Activated CD4-positive, alpha-beta T cell treated with anti-CD3 and anti-CD28 coated beads, Interleukin-2, Interleukin-6, amounts not matched to agents 100 ng/mL and 50 ng/mL, durations not matched to agents 16 hours and 8 hours (primary cell): ENCODE measurements around the gene CORO1A.
"Not testable (repeated sequence)": the region's sequence is repeated elsewhere in the genome, so short reads cannot be mapped to it uniquely, and the experiment has no call there.

ENCODE experiments used
- DNase-seq: peaks from one replicate; pipeline ENCODE4 v3.0.0-alpha.2; 2020

Gene CORO1A

DNA sequence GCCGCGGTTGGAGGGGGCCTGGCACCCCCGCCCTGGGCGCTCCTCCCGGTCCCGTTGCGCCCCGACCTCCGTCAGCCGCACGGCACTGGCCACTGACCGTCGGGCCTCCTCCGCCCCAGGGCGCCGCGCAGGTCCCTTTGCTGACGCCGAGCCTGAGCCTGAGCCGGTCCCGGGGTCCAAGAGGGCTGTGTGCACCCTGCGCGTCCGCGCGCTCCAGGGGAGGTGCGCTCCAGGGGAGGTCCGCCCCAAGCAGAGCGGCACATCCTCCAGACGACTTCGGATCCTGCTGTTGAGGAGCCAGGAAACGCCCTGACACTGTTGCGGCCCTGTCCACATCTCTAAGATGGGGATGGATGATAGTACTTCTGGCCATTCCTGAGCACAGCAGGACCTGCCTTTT is 22.9 kb downstream of the CORO1A start:
- DNase-seq, result not testable (repeated sequence)

DNA sequence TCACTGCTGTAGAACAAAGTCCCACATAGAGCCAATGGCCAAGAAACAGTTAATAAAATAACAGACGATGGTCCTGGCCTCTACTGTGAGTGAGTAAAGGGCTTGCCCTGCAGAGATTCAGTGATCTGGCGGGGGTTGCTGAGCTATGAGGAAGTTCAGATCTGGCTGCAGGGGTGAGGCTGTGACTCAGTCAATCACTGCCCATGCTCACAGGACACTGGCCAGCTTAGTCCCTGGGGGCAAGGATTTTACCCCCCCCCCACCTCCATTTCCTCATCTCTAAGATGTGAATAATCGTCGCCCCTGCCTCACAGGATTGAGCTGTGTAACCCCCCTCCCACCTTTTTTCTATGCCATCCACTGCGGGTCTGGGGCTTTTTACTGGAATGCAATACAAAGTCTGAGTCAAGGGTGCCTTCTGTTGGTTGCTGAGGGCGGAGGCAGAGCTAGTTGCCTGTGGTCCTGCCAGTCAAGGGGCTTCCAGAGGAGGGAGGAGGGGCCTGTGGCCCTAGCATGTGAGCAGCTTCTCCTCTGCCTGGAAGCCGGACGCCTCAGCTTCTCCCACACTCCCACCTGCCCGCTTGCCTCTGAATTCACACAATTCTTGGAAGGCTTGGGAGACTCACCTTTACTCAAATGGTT is 23.8 kb downstream of the CORO1A start:
- DNase-seq, result not testable (repeated sequence)

DNA sequence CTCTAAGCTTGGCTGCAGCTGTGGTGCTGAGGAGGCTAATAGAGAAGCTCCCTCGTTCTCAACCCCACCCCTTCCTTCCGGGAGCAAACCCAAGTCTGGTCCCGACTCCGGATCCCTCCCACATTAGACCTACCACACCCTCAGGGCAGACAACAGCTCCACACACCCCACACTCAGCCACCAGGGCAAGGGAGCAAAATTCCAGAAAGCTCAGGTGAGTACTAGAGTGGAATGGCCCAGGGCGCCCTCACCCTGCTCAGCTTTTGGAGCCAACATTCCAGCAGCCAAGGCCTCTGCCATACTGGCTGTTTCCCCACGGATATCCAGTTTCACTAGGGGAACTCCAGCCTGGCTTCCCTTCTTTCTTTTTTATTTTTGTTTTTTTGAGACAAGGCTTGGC is 25.6 kb downstream of the CORO1A start:
- DNase-seq, result peak; percentile 33

DNA sequence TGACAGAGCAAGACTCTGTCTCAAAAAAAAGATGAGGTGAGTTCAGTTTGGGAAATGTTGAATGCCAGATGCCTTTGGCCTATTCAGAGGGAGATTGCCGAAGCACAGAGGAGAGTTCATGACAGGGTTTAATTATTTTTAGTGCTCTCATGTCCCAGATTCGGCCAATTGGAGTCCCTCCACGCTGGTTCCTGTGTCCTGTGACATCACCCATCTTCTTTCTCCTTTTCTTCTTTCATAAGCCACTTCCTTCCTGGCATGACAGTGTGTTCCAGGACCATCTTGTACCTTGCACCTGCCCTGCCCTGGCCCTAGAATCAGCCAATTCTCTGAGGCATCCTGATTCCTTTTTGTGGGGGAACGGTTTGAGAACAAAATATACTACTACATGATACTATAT is 28.0 kb downstream of the CORO1A start:
- DNase-seq, result not testable (repeated sequence)

DNA sequence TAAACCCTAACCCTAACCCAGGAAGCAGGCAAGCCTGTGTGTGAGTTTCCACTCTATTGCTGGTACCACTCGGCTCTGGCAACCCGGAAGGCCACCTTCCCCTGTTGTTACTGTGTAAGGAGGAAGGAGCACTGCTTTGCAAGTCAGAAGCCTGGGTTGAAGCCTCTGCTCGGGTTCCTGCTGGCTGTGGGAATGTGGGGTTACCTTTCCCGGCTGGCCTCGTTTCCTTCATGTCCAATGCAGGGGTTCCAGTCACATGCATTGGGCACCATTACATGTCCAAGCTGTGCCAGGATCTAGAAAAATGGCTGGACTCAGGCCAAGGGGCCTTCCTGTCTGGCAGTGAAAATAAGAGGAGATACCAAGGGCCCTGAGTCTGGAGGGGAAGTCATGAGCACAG is 33.7 kb downstream of the CORO1A start:
- not testable (repeated sequence) for DNase-seq
